Iris pigment epithelial cell (primary cell): ENCODE data around the gene AIFM3.

ENCODE experiments used
- DNase-seq: peaks from one replicate; pipeline ENCODE4 v3.0.0-alpha.2; 2011; ENCODE audit warnings: low read depth

AIFM3 gene

GRCh38 chr22:21009638-21010425 lies 42.8 kb downstream of the AIFM3 start:
- peak; percentile 53 for DNase-seq

GRCh38 chr22:21010426-21011113 lies 43.5 kb downstream of the AIFM3 start:
- no peak for DNase-seq

GRCh38 chr22:21012446-21013407 lies 45.7 kb downstream of the AIFM3 start:
- no peak for DNase-seq

GRCh38 chr22:21013657-21014201 lies 46.7 kb downstream of the AIFM3 start:
- DNase-seq = no peak

GRCh38 chr22:21014202-21014725 lies 47.2 kb downstream of the AIFM3 start:
- DNase-seq = peak; percentile 92

DNA sequence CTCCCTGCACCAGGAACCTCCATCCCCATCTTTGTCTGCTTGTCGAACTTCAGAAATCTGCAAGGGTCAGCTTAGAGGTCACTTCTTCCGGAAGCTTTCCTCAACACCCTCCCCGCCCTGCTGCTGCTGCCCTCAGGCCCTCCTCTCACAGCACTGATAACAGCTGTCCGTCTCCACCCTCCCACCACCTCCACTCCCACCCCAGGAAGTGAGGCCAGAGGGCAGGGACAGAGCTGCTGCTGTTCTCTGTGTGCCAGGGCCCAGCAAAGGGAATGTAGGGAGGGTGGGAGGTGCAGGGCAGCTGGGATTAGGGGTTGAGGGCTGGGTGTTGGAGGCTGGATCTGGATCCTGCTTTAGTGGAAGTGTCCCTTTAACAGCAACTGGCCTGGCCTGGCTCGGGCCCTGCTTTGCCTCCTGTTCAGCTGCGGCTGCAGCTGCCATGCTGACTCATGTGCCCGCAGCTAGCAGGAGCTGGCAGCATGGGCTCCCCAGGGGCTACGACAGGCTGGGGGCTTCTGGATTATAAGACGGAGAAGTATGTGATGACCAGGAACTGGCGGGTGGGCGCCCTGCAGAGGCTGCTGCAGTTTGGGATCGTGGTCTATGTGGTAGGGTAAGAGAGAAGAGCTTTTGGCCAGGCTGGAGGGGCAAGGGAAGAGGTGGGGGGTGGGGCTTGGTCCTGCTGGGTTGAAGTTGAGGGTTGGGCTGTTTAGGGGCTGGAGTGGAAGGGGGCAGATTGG lies 47.8 kb downstream of the AIFM3 start, which contains the start of gene P2RX6:
Gene P2RX6 (plus strand): TSS at position 440 of the 740 bp plus-strand sequence. CDS start 10 bp downstream, at position 450.
- DNase-seq = peak; percentile 19

GRCh38 chr22:21015466-21016006 lies 48.5 kb downstream of the AIFM3 start:
- DNase-seq = no peak

GRCh38 chr22:21016644-21017420 lies 49.8 kb downstream of the AIFM3 start:
- no peak for DNase-seq

- DNase-seq = no peak
Observed at GRCh38 chr22:21018314-21018713, 51.3 kb downstream of the AIFM3 start.

DNA sequence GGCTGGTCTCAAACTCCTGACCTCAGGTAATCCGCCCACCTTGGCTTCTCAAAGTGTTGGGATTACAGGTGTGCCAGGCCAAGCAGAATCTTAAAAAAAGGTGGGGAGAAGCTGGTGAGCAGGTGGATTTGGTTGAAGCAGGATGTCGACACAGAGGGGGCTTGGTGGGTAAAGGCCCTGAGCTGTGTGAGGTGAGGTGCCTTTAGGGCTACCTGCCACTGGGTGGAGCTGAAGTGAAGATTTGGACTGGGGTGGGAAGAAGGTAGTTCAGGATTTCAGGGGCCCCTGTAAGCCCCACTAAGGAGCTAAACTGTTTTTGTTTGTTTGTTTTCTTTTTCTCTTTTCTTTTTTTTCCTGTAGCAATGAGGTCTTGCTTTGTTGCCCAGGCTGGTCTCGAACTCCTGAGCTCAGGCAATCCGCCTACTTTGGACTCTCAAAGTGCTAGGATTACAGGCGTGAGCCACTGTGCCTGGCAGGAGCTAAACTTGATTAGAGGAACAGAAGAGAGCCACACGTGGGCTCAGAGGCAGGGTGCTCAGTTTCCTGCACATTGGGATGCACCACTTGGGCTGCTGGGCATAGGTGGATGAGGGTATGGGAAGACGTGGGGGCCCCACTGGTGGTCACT lies 53.9 kb downstream of the AIFM3 start:
- no peak for DNase-seq

GRCh38 chr22:21022507-21022906 lies 55.5 kb downstream of the AIFM3 start:
- DNase-seq = no peak

DNA sequence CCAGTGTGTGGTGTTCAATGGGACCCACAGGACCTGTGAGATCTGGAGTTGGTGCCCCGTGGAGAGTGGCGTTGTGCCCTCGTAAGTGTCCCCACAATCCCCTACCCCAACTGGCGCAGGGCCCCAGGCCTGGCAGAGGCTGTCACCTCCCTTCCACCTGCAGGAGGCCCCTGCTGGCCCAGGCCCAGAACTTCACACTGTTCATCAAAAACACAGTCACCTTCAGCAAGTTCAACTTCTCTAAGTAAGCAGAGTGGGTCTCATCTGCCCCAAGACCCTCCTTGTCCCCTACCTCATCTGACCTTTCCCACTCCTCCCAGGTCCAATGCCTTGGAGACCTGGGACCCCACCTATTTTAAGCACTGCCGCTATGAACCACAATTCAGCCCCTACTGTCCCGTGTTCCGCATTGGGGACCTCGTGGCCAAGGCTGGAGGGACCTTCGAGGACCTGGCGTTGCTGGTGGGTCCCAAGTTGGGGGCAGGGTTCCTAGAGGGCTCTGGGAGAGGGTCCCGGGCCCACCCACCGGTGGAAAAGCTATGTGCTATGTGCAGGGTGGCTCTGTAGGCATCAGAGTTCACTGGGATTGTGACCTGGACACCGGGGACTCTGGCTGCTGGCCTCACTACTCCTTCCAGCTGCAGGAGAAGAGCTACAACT lies 56.0 kb downstream of the AIFM3 start:
- DNase-seq = no peak

GRCh38 chr22:21025266-21025665 lies 58.2 kb downstream of the AIFM3 start:
- DNase-seq = no peak

DNA sequence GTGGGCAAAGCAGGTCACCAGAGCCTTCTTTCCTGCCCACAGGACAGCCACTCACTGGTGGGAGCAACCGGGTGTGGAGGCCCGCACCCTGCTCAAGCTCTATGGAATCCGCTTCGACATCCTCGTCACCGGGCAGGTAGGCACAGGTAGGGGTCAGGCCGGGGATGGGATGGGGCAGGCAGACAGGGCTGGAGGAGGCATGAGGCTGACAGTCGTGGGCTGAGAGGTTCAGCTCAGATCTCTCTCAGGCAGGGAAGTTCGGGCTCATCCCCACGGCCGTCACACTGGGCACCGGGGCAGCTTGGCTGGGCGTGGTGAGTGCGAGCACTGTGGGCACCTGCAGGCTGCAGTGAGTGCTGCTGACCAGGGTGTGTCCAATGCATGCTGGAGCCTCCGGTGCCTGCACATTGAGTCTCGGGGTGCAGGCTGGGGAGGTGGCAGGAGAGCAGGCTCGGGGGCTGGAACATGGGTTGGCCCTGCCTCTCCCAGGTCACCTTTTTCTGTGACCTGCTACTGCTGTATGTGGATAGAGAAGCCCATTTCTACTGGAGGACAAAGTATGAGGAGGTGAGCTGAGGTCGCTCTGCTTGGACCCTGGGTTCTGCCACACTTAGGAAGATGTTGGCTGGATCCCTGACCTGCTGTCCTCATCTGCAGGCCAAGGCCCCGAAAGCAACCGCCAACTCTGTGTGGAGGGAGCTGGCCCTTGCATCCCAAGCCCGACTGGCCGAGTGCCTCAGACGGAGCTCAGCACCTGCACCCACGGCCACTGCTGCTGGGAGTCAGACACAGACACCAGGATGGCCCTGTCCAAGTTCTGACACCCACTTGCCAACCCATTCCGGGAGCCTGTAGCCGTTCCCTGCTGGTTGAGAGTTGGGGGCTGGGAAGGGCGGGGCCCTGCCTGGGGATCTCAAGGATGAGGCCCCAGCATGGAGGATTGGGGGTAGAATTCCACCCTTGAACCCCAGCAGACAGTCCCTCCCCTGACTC lies 59.0 kb downstream of the AIFM3 start:
- no peak for DNase-seq

- DNase-seq = peak; percentile 50
Observed at GRCh38 chr22:21026783-21027692, 60.0 kb downstream of the AIFM3 start.
